HepG2 (cell line): ENCODE measurements around the gene LNX2. TPM values are rescaled to one million over a fixed set of nuclear protein-coding genes. Genes with fewer than 3 reads are reported as not detected.

Source experiments
- AHR ChIP-seq: IDR thresholded peaks from 2 replicates; pipeline ENCODE4 v1.6.1; 2018; ENCODE audit warnings: missing genetic modification reagents, missing compliant biosample characterization
- CEBPG ChIP-seq: IDR thresholded peaks from 2 replicates; pipeline ENCODE4 v1.6.1; 2016
- HDAC1 ChIP-seq: sonication (generic); formaldehyde crosslinking; IDR thresholded peaks from 2 replicates; pipeline ENCODE4 v1.5.1; 2020; ENCODE audit warnings: mild to moderate bottlenecking, missing genetic modification reagents
- MEIS1 ChIP-seq: sonication (generic); formaldehyde crosslinking; IDR thresholded peaks from 2 replicates; pipeline ENCODE4 v1.9.0; 2021; ENCODE audit warnings: mild to moderate bottlenecking, missing genetic modification reagents, moderate library complexity, borderline replicate concordance
- SP2 ChIP-seq: sonication (generic); formaldehyde crosslinking; IDR thresholded peaks from 2 replicates; pipeline ENCODE4 v1.5.1; 2020; ENCODE audit warnings: mild to moderate bottlenecking, missing genetic modification reagents
- SPEN ChIP-seq: sonication (generic); formaldehyde crosslinking; IDR thresholded peaks from 2 replicates; pipeline ENCODE4 v1.5.1; 2020; ENCODE audit warnings: low read depth, mild to moderate bottlenecking, missing genetic modification reagents
- TRIM24 ChIP-seq: sonication (generic); formaldehyde crosslinking; IDR thresholded peaks from 2 replicates; pipeline ENCODE4 v1.8.0; 2022; ENCODE audit warnings: mild to moderate bottlenecking, missing genetic modification reagents
- ZBTB7B ChIP-seq: sonication (generic); formaldehyde crosslinking; IDR thresholded peaks from 2 replicates; pipeline ENCODE4 v1.4.0; 2020; ENCODE audit warnings: missing genetic modification reagents
- polyA plus RNA-seq, 8 experiments: library from polyadenylated mRNA; depleted of rRNA in 3 of 8; stranded (reverse) in 7 of 8; unstranded in 1 of 8; fragments of >200 nt; fragmentation: Illumina TruSeq in 4 of 8; extraction: Trizol in 4 of 8; gene quantifications; 2 replicates each; pipeline versions ENCODE4 v1.2.1 to v1.2.3, GENCODE V29; 2011 to 2016; ENCODE audit warnings: low read depth in 4 of 8, missing spikeins in 1 of 8, mixed read lengths in 1 of 8; ENCODE audit not compliant: insufficient read depth in 1 of 8
- total RNA-seq, 5 experiments: library from RNA; depleted of rRNA; stranded (reverse); fragments of >200 nt; fragmentation: Illumina TruSeq; extraction: Trizol; gene quantifications; 2 replicates each; pipeline ENCODE4 v1.2.3, GENCODE V29; 2016; ENCODE audit warnings: low read depth in 1 of 5
- TF ChIP-seq, protein P1 (sequence below): sonication (generic); formaldehyde crosslinking; IDR thresholded peaks from 2 replicates; pipeline ENCODE4 v1.4.0; 2020; ENCODE audit warnings: missing genetic modification reagents, mild to moderate bottlenecking, borderline replicate concordance
- TF ChIP-seq, protein P2 (sequence below): sonication (generic); formaldehyde crosslinking; IDR thresholded peaks from 2 replicates; pipeline ENCODE4 v1.5.1; 2020; ENCODE audit warnings: mild to moderate bottlenecking, missing genetic modification reagents, moderate library complexity
- TF ChIP-seq, protein P3 (sequence below): sonication (generic); formaldehyde crosslinking; conservative IDR thresholded peaks from 2 replicates; pipeline ENCODE4 v1.8.0; 2022; ENCODE audit warnings: mild to moderate bottlenecking, moderate library complexity, missing genetic modification reagents
- TF ChIP-seq, protein P4 (sequence below): sonication (generic); formaldehyde crosslinking; IDR thresholded peaks from 2 replicates; pipeline ENCODE4 v1.5.1; 2020; ENCODE audit warnings: mild to moderate bottlenecking, missing genetic modification reagents, moderate library complexity
- TF ChIP-seq, protein P5 (sequence below): sonication (generic); IDR thresholded peaks from 2 replicates; pipeline ENCODE4 v1.6.1; 2016; ENCODE audit warnings: low read depth, borderline replicate concordance

LNX2 gene
- total and polyA plus RNA-seq, 2 of the 13 experiments (the other 11 are each of a cell fraction or from before 2014, with no cell fraction given): 9.2 to 9.7 TPM

DNA sequence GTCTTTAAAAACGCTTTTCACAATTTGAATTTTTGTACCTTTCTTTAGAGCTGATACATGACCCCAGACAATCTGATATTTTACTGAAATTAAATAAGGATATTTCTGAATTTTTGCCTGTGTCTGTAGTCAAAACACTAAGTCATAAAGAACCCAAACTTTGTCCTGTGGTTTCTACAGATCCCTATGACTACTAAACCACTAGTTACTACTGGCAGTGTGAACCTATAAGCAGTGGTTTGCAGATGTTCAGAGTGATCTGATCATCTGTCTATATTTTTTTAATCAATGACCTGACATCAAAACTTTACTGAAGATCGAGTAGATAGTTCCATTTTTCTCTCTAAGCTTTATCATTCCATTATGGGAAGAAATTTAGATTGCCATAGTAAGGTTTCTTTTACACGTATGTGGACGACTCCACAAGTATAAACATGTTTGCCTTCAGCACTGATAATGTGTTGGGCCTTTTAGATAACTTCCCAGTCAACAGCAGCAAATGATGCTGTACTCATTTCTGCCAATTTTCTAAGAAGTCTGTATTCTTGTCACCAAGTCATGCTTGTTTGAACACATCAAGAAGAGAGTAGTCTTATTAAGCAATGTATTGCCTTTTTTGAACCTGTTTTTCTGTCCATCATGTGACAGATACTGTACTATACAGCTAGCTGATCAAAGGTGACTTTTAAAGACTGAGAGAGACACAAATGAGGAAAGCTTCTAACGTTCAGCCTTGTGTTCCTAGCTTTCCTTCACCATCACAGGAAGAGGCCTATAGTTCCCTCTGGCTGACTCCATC is 23.2 kb upstream of the LNX2 start (continued):
- no peak for TF ChIP-seq SP2
- no peak for TF ChIP-seq HDAC1
- TF ChIP-seq, protein P1, sequence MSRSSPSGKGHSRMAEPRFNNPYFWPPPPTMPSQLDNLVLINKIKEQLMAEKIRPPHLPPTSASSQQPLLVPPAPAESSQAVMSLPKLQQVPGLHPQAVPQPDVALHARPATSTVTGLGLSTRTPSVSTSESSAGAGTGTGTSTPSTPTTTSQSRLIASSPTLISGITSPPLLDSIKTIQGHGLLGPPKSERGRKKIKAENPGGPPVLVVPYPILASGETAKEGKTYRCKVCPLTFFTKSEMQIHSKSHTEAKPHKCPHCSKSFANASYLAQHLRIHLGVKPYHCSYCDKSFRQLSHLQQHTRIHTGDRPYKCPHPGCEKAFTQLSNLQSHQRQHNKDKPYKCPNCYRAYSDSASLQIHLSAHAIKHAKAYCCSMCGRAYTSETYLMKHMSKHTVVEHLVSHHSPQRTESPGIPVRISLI (CRISPR knock-in tag): no peak
- TF ChIP-seq CEBPG (CRISPR knock-in tag): peak; percentile 23; the same call in 1 of the 2 replicates
- no peak for TF ChIP-seq SPEN (CRISPR knock-in tag)
- TF ChIP-seq, protein P2, sequence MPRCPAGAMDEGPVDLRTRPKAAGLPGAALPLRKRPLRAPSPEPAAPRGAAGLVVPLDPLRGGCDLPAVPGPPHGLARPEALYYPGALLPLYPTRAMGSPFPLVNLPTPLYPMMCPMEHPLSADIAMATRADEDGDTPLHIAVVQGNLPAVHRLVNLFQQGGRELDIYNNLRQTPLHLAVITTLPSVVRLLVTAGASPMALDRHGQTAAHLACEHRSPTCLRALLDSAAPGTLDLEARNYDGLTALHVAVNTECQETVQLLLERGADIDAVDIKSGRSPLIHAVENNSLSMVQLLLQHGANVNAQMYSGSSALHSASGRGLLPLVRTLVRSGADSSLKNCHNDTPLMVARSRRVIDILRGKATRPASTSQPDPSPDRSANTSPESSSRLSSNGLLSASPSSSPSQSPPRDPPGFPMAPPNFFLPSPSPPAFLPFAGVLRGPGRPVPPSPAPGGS: no peak
- TF ChIP-seq, protein P3, sequence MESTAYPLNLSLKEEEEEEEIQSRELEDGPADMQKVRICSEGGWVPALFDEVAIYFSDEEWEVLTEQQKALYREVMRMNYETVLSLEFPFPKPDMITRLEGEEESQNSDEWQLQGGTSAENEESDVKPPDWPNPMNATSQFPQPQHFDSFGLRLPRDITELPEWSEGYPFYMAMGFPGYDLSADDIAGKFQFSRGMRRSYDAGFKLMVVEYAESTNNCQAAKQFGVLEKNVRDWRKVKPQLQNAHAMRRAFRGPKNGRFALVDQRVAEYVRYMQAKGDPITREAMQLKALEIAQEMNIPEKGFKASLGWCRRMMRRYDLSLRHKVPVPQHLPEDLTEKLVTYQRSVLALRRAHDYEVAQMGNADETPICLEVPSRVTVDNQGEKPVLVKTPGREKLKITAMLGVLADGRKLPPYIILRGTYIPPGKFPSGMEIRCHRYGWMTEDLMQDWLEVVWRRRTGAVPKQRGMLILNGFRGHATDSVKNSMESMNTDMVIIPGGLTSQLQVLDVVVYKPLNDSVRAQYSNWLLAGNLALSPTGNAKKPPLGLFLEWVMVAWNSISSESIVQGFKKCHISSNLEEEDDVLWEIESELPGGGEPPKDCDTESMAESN (CRISPR knock-in tag): no peak
- TF ChIP-seq MEIS1 (CRISPR knock-in tag): no peak
- TF ChIP-seq, protein P4, sequence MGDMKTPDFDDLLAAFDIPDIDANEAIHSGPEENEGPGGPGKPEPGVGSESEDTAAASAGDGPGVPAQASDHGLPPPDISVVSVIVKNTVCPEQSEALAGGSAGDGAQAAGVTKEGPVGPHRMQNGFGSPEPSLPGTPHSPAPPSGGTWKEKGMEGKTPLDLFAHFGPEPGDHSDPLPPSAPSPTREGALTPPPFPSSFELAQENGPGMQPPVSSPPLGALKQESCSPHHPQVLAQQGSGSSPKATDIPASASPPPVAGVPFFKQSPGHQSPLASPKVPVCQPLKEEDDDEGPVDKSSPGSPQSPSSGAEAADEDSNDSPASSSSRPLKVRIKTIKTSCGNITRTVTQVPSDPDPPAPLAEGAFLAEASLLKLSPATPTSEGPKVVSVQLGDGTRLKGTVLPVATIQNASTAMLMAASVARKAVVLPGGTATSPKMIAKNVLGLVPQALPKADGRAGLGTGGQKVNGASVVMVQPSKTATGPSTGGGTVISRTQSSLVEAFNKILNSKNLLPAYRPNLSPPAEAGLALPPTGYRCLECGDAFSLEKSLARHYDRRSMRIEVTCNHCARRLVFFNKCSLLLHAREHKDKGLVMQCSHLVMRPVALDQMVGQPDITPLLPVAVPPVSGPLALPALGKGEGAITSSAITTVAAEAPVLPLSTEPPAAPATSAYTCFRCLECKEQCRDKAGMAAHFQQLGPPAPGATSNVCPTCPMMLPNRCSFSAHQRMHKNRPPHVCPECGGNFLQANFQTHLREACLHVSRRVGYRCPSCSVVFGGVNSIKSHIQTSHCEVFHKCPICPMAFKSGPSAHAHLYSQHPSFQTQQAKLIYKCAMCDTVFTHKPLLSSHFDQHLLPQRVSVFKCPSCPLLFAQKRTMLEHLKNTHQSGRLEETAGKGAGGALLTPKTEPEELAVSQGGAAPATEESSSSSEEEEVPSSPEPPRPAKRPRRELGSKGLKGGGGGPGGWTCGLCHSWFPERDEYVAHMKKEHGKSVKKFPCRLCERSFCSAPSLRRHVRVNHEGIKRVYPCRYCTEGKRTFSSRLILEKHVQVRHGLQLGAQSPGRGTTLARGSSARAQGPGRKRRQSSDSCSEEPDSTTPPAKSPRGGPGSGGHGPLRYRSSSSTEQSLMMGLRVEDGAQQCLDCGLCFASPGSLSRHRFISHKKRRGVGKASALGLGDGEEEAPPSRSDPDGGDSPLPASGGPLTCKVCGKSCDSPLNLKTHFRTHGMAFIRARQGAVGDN: no peak
- TF ChIP-seq, protein P5, sequence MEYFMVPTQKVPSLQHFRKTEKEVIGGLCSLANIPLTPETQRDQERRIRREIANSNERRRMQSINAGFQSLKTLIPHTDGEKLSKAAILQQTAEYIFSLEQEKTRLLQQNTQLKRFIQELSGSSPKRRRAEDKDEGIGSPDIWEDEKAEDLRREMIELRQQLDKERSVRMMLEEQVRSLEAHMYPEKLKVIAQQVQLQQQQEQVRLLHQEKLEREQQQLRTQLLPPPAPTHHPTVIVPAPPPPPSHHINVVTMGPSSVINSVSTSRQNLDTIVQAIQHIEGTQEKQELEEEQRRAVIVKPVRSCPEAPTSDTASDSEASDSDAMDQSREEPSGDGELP: no peak
- TF ChIP-seq TRIM24 (CRISPR knock-in tag): no peak
- TF ChIP-seq AHR (CRISPR knock-in tag): no peak
- TF ChIP-seq ZBTB7B (CRISPR knock-in tag): no peak
